ENCODE results near the gene EXOC8.
A peak's percentile ranks its signal among the peaks of the same experiment; 100 is the strongest.
"Not testable (repeated sequence)": the region's sequence is repeated elsewhere in the genome, so short reads cannot be mapped to it uniquely, and the experiment has no call there.

EXOC8 gene

DNA sequence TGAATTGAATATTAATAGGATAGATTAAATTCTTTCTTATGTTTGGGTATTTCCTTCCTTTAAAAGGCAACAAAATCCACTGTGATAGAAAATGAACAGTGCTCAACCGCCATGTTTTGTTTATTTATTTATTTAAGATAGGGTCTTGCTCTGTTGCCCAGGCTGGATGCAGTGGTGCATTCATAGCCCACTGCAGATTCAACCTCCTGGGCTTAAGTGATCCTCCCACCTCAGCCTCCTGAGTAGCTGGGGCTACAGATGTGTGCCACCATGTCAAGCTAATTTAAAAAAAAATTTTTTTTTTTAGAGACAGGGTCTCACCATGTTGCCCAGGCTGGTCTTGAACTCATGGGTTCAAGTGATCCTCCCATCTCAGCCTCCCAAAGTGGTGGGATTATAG is 11.2 kb upstream of the EXOC8 start:
- not testable (repeated sequence) for H3K27ac ChIP-seq (ENCODE audit: low read depth, low read length); H3K9me3 ChIP-seq (ENCODE audit: low read length); H3K4me1 ChIP-seq (ENCODE audit: insufficient read depth, low read length); H3K27me3 ChIP-seq (ENCODE audit: control insufficient read depth in 1 of 2, insufficient read depth in 2 of 2, low read length in 2 of 2); H3K9ac ChIP-seq (ENCODE audit: low read length); H3K4me3 ChIP-seq (ENCODE audit: low read depth in 1 of 2, low read length in 2 of 2)
- H3K36me3 ChIP-seq (ENCODE audit: insufficient read depth, low read length), result peaks cover 52% of the 10 kb centered on the region

DNA sequence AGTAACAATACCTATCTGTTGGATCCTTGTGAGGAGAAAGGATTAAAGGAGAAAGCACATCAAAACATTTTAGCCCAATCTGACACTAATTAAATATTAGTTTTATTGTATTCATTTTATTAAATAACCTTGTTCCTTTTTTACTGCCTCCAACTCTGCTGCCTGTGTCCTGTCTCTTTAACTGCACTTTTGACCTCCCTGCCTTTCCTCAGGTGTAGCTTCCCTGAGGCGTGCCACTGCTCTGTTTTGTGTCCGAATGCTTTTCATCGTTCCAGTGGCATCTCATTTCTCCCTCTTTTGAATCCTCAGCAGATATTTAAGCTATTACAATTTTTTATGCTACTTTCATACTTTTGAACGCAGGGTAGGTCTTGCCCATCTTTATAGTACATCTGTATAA is 10.8 kb upstream of the EXOC8 start:
- Histone ChIP-seq H3K4me3 (ENCODE audit: low read depth in 1 of 2, low read length in 2 of 2) (no peak overlapping the region), H3K36me3 (ENCODE audit: insufficient read depth, low read length) (peaks cover 54% of the 10 kb centered on the region), H3K27me3 (ENCODE audit: control insufficient read depth in 1 of 2, insufficient read depth in 2 of 2, low read length in 2 of 2) (no peaks in the 10 kb centered on the region), H3K27ac (ENCODE audit: low read depth, low read length) (no peak overlapping the region), H3K9ac (ENCODE audit: low read length) (no peak overlapping the region), H3K4me1 (ENCODE audit: insufficient read depth, low read length) (no peaks in the 10 kb centered on the region), H3K9me3 (ENCODE audit: low read length) (no peaks in the 10 kb centered on the region)

DNA sequence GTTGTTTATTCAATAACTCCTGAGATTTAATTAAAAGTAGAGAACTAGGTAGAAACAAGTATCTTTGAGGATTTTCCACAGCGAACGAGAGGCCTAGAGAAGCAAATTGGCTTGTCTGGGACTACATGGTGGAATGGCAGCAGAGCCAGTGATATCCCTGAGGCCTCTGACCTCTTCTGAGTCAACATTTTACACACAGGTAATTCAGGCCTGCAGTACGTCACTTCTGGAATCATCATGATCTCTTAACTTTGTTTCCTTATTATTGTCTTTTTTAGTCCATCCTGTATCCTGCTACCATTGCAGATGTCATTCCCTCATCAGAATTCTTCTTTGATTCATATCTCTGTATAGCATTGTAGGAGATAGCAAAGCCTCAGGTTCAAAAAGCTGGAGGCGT is 10.3 kb upstream of the EXOC8 start:
- Histone ChIP-seq H3K9ac (ENCODE audit: low read length) (no peak overlapping the region), H3K27me3 (ENCODE audit: control insufficient read depth in 1 of 2, insufficient read depth in 2 of 2, low read length in 2 of 2) (no peaks in the 10 kb centered on the region), H3K4me1 (ENCODE audit: insufficient read depth, low read length) (no peaks in the 10 kb centered on the region), H3K36me3 (ENCODE audit: insufficient read depth, low read length) (peaks cover 55% of the 10 kb centered on the region), H3K4me3 (ENCODE audit: low read depth in 1 of 2, low read length in 2 of 2) (no peak overlapping the region), H3K27ac (ENCODE audit: low read depth, low read length) (no peak overlapping the region), H3K9me3 (ENCODE audit: low read length) (no peaks in the 10 kb centered on the region)

DNA sequence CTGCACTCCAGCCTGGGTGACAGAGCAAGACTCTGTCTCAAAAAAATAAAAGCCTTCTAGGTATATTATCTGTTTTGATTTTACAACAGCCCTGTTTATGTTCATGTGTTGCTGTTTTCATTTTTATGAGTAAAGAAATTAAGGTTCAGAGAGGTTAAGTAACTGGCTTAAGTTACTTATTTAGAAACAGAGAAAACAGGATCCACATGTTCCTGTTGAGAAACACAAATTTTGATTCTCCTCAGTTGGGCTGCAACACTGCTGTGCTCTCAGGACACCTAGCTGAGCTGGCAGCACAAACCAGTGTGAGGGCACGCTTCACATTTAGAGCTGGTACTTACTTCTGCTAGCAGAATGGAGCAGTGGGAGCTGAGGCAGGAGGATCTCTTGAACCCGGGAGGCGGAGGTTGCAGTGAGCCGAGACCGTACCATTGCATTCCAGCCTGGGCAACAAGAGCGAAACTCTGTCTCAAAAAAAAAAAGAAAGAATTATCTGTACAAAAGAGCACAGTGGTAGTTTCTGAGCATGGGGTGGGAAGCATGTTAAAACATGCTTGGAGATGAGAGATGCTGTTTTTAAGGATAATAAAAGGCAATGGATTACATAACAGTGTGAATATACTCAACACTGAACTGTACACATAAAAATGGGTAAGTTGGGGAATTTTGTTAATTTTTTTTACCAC is 2.8 kb upstream of the EXOC8 start:
- no peaks in the 10 kb centered on the region for H3K9me3 ChIP-seq (ENCODE audit: low read length)
- peaks cover 13% of the 10 kb centered on the region for H3K36me3 ChIP-seq (ENCODE audit: insufficient read depth, low read length)
- H3K4me3 ChIP-seq (ENCODE audit: low read depth in 1 of 2, low read length in 2 of 2), result no peak overlapping the region
- peaks cover 21% of the 10 kb centered on the region for H3K4me1 ChIP-seq (ENCODE audit: insufficient read depth, low read length)
- no peak overlapping the region for H3K27ac ChIP-seq (ENCODE audit: low read depth, low read length)
- H3K9ac ChIP-seq (ENCODE audit: low read length), result no peak overlapping the region
- H3K27me3 ChIP-seq (ENCODE audit: control insufficient read depth in 1 of 2, insufficient read depth in 2 of 2, low read length in 2 of 2), result no peaks in the 10 kb centered on the region

DNA sequence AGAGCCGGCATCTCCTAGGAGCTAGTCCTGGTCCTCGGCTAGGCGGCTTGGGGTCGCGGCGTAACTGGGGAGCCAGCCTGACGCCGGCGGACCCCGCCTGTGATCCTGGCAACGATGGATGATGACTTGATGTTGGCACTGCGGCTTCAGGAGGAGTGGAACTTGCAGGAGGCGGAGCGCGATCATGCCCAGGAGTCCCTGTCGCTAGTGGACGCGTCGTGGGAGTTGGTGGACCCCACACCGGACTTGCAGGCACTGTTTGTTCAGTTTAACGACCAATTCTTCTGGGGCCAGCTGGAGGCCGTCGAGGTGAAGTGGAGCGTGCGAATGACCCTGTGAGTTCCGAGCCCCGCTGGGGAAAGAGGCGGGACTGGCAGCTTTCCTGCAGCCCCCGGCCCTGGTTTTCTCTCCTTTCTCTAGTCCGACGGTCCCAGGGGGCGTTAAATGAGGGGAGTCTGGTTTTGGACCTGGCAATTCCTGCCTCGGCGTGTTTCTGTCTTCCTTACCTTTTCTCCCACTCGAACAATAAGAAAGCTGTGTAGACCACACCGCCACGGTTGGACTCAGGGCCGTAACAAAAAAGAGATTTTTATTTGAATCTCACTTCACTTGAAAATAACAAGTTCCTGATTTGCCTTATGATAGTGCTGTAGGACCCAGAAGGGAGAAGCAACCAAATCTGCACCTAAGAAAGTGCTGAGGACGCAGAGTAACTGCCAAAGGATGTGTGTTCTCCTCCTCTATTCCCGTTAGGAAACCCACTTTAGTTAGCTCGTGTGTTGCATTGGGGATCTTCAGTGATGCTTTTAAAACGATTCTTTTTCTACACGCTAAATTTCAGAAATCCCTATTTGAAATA is 847 bp upstream of the EXOC8 start, which contains the start of gene SPRTN:
Gene SPRTN, plus strand, starts transcription at position 24 of the 859 bp plus-strand sequence. Its CDS starts 91 bp downstream, at position 115.
- no peaks in the 10 kb centered on the region for H3K9me3 ChIP-seq (ENCODE audit: low read length)
- peaks cover 33% of the 10 kb centered on the region for H3K4me1 ChIP-seq (ENCODE audit: insufficient read depth, low read length)
- no peaks in the 10 kb centered on the region for H3K27me3 ChIP-seq (ENCODE audit: control insufficient read depth in 1 of 2, insufficient read depth in 2 of 2, low read length in 2 of 2)
- H3K36me3 ChIP-seq (ENCODE audit: insufficient read depth, low read length), result peaks cover 11% of the 10 kb centered on the region
- peak within 1 kb of the TSS; percentile 97 for H3K9ac ChIP-seq (ENCODE audit: low read length)
- H3K4me3 ChIP-seq (ENCODE audit: low read depth in 1 of 2, low read length in 2 of 2), result peak within 1 kb of the TSS; percentile 91 to 98
- peak within 1 kb of the TSS; percentile 96 for H3K27ac ChIP-seq (ENCODE audit: low read depth, low read length)

DNA sequence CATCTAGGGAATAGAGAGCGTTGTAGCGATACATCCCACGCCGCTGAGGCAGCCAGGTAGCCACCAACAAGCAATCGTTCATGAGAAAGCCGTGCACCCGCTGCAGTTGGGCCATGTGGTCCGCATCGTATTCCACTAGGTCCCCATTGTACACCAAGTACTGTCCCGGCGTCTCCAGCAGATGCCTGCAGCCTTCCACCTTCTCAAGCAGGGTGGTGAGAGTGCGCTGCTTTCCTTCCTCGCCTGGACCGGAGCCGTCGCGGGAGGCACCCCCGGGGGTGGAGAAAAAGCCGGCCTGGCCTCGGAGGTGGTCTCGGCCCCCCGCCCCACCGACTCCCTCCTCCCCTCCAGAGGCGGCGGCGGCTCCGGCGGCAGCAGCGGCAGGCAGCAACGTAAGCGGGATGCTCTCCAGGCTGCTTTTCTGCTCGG is 595 bp downstream of the EXOC8 start:
- Histone ChIP-seq H3K4me1 (ENCODE audit: insufficient read depth, low read length) (peaks cover 40% of the 10 kb centered on the region), H3K27ac (ENCODE audit: low read depth, low read length) (peak overlapping the region; percentile 96), H3K9ac (ENCODE audit: low read length) (peak overlapping the region; percentile 84), H3K36me3 (ENCODE audit: insufficient read depth, low read length) (peaks cover 4% of the 10 kb centered on the region), H3K9me3 (ENCODE audit: low read length) (no peaks in the 10 kb centered on the region), H3K4me3 (ENCODE audit: low read depth in 1 of 2, low read length in 2 of 2) (peak overlapping the region; percentile 91 to 98), H3K27me3 (ENCODE audit: control insufficient read depth in 1 of 2, insufficient read depth in 2 of 2, low read length in 2 of 2) (no peaks in the 10 kb centered on the region)

DNA sequence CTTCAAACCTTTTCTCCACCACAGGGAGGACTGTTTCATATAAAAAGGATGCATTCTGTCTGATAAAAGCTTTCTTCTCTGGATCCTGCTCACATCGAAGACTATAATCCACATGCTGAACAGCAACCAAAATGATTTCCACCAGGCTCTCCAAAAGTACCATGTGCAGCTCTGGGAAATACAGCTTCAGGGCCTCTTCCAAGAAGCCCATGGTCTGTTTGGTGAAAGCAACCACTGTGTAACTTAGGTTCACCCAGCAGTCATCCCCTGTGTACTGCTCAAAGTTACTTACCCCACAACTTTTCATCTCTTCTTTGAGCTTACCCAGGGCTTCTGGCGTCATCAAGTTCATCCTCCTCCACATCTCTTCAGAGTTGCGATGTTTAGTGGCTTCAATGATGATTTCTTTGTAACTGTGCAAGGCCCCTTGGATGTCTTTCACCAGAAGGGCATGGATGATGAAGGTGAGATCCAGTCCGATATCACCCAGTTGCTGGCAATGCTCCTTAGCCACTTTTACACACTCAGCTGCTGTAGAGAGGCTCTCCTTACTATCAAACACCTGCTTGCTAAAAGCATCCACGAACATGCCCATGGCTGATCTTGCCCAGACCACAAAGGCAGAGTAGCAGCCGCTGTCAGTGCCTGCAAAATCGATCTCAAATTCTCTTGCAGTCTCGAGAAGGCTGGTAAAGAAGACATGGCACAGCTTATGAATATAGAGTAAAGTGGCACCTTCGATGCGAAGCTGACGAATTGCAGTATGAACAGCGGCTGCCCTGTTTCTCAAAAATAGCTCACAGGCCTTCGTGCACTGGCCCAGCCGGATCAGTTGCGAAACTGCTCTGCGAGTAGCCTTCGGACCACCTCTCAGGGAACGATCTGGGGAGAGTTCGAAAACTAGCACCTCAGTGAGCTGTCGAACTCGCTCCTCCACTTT is 1.7 kb downstream of the EXOC8 start:
- Histone ChIP-seq H3K9ac (ENCODE audit: low read length) (peak overlapping the region; percentile 84), H3K4me1 (ENCODE audit: insufficient read depth, low read length) (peaks cover 40% of the 10 kb centered on the region), H3K4me3 (ENCODE audit: low read depth in 1 of 2, low read length in 2 of 2) (peak overlapping the region; percentile 91 to 98), H3K36me3 (ENCODE audit: insufficient read depth, low read length) (peaks cover 4% of the 10 kb centered on the region), H3K9me3 (ENCODE audit: low read length) (no peaks in the 10 kb centered on the region), H3K27ac (ENCODE audit: low read depth, low read length) (no peak overlapping the region), H3K27me3 (ENCODE audit: control insufficient read depth in 1 of 2, insufficient read depth in 2 of 2, low read length in 2 of 2) (no peaks in the 10 kb centered on the region)

DNA sequence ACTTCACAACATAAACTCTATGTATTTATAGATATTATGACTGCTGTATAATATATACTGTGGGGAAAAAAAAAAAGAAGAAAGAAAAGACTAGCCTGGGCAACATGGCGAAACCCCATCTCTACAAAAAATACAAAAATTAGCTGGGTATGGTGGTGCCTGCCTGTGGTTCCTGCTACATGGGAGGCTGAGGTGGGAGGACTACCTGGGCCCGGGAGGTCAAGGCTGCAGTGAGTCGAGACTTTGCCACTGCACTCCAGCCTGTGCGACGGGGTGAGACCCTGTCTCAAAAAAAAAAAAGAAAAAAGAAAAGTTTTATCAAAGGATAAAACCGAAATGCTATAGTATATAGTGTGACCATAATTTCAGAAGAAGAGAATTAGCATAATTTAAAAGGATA is 2.7 kb downstream of the EXOC8 start:
- Histone ChIP-seq H3K27ac (ENCODE audit: low read depth, low read length) (no peak overlapping the region), H3K4me3 (ENCODE audit: low read depth in 1 of 2, low read length in 2 of 2) (peak overlapping the region in 1 of 2 donors; percentile 28), H3K9ac (ENCODE audit: low read length) (no peak overlapping the region), H3K27me3 (ENCODE audit: control insufficient read depth in 1 of 2, insufficient read depth in 2 of 2, low read length in 2 of 2) (no peaks in the 10 kb centered on the region), H3K4me1 (ENCODE audit: insufficient read depth, low read length) (peaks cover 40% of the 10 kb centered on the region), H3K9me3 (ENCODE audit: low read length) (no peaks in the 10 kb centered on the region), H3K36me3 (ENCODE audit: insufficient read depth, low read length) (peaks cover 4% of the 10 kb centered on the region)

DNA sequence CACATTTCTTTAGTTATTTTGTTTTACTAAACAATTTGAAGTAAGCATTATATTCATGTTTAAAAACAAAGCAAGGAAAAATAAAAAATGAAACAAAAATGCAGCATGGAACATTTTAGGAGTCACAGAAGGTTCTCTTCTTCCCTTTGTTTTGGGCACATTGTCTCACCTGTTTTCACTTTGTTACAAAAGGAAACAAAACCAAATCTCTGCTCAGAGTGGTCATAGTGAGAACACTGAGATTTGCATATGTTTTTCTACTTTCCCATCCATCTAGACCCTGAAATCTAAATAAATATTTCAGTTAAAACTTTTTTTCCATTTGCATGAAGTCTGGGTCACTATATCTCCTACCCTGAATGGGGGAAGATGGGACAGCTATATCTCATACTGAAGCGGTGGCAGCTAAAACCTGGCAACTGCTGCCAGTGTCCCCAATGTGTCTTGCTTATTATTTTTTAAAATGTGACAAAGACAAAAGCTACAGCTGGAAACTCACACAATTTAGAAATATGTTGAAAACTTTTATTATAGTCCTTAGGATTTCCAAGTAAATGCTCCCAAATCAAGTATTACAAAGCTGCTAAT is 3.5 kb downstream of the EXOC8 start:
- peaks cover 34% of the 10 kb centered on the region for H3K4me1 ChIP-seq (ENCODE audit: insufficient read depth, low read length)
- no peaks in the 10 kb centered on the region for H3K27me3 ChIP-seq (ENCODE audit: control insufficient read depth in 1 of 2, insufficient read depth in 2 of 2, low read length in 2 of 2)
- peak overlapping the region in 1 of 2 donors; percentile 28 for H3K4me3 ChIP-seq (ENCODE audit: low read depth in 1 of 2, low read length in 2 of 2)
- peaks cover 4% of the 10 kb centered on the region for H3K36me3 ChIP-seq (ENCODE audit: insufficient read depth, low read length)
- H3K9me3 ChIP-seq (ENCODE audit: low read length), result no peaks in the 10 kb centered on the region
- no peak overlapping the region for H3K27ac ChIP-seq (ENCODE audit: low read depth, low read length)
- H3K9ac ChIP-seq (ENCODE audit: low read length), result no peak overlapping the region

DNA sequence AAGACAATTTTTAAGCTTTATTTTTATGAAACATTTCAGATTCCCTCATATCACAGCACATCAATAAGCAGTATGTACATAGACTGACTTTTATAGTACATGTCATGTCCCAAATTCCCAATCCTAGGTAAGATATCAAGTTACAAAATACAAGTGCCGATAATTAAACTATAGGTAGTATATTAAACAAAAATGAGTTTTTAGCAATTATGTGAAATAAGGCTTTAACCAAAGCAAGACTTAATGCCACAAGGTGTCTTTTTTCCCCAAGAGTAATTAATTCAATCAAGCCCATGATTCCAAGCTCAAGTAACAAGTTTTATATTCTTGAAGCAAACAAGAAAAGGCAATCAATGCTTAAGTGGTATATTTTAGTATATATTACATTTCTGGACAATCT is 4.9 kb downstream of the EXOC8 start:
- no peak overlapping the region for H3K27ac ChIP-seq (ENCODE audit: low read depth, low read length)
- H3K4me1 ChIP-seq (ENCODE audit: insufficient read depth, low read length), result peaks cover 33% of the 10 kb centered on the region
- H3K27me3 ChIP-seq (ENCODE audit: control insufficient read depth in 1 of 2, insufficient read depth in 2 of 2, low read length in 2 of 2), result no peaks in the 10 kb centered on the region
- H3K9me3 ChIP-seq (ENCODE audit: low read length), result no peaks in the 10 kb centered on the region
- peaks cover 4% of the 10 kb centered on the region for H3K36me3 ChIP-seq (ENCODE audit: insufficient read depth, low read length)
- H3K9ac ChIP-seq (ENCODE audit: low read length), result no peak overlapping the region
- H3K4me3 ChIP-seq (ENCODE audit: low read depth in 1 of 2, low read length in 2 of 2), result no peak overlapping the region
